DMS53 (cell line): ENCODE data around the gene PIAS4.

Source experiments
- DNase-seq: peaks from one replicate; lab custom pipeline; 2025; lab: John Stamatoyannopoulos, UW

PIAS4 gene

DNA sequence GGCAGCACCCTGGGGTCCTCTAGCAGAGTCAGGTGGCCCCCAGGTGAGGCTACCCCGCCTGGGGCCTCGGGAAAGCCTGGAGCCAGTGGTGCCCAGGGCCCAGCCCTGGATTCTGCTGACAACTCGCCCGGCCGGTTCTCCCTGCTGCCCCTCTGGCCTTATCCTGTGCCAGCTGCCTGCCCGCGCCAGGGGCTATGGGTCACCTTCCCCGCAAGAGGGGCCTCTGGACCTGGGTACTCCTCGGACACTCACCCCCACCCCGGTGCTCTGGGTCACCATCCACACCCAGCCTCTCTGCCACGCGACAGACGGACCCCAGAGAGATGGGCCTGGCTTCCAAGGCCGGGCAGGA lies 35.2 kb downstream of the PIAS4 start:
- DNase-seq = no peak

DNA sequence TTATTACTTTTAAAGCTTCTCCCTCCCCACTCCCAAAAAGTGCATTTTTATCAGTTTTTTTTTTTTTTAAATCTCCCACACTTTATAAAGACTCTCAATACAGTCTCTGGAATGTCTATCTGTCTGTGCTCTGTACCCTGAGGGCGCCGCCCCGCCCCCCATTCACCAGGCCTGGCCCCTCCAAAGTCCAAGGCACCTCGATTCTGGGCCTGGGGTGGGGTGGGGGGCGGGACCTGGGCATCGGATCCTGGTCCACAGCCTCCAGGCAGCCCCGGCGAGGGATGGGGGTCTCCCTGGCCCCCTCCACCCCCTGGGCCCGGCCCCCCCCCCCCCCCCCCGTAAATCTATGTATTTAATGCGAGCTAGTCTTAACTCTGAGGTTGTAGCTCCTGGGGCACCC lies 35.9 kb downstream of the PIAS4 start:
- no peak for DNase-seq

DNA sequence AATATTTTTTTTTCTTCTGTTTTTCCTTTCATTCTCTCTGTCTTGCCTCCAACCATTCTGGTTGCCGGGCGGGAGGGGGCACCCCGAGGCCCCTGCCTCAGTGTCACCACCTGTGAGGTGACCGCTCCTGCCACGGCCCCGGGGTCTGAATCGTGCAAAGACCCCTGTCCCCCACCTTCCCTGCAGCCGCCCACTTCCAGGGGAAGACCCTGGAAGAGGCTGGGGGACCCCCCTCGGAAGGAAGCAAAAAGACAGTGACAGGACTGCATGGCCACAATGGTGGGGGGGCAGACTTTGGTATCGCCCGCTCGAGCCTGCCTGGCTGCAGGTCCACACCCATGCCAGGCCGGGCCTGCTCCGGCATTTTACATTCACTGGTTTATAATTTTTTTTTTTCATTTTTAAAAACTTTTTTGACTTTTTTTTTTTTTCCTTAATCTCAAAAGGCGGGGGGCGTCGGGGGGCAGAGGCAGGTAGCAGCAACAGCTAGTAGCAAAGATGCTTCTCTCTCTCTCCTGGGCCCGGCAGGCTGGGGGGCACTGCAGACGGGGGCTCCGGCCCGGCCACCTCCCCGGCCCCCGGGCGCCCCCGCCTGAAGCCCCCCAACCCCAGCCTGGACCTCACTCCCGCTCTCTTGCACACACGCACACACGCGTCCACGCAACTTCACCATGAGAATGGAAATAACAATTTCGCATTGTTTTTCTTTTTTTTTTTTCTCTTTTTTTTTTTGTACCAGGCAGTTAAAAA lies 36.6 kb downstream of the PIAS4 start:
- no peak for DNase-seq

DNA sequence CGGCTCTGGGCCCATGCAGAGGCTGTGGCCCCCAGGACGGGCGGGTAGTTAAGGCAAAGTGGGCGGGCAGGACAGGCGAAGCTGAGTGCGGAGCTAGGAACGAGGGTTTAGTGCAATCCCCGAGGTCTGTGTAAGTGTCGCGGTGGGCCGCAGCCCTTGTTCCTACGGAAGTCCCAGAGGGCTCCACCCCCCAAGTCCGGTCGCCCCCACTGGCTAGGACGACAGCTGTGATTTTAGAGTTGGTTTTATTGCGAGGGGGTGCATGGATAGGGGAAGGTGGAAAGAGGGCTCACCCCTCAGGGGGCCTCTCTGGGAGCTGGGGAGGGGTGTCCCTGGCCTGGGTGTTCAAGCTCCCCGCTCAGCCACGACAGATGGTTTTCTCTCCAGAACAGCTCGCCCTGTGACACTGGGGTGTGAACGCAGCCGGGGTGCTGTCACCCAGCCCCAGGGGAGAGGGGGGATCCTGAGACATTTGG lies 37.5 kb downstream of the PIAS4 start:
- DNase-seq = no peak

DNA sequence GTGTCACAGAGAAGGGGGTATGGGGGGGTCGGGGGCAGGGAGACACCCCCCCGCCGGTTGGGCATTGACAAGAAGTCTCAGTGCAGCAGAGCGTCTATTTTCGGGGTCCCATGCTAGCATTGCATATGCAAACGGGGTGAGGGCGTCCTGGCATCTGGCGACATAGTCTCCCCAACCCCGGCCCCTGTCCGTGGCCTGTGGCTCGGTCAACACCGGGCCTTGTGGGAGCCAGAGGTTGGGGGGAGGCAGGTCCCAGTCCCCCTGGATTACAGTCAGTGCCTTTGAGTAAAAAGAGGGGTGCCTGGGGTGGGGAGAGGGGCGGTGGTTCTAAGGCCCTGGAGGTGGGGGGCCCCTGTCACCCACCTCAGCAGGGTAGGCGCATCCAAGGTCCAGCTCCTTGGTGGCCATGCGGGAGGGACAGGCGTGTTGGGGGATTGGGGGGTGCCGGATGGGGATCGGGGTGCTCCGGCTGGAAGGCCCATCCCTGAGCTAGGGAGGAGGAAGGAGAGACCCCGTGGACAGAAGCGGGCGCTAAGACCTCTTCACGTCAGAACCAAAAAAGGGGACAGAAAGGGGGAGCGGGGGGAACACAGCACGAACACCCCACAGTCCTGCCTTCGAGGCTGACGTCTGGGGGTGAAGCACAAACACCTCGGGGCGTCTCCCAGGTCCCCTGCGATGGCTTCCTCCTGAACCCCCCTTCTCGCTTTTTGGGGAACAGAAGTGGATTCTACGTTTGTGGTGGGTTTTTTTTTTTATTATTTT lies 38.2 kb downstream of the PIAS4 start:
- no peak for DNase-seq

DNA sequence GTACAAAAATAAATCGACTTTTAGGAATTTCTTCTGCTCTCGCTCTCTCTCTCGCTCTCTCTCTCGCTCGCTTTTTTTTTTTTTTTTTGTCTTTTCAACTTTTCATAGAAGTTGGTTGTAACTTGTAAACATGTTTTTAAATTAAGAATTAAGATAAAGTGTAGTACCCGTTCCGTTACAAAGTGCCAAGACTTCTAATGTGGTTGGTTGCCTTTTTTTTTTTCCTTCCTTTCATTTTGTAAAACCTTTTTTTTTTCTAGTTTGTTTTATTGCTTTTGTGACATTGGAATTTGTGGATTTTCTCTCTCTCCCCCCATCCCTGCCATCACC lies 38.8 kb downstream of the PIAS4 start:
- DNase-seq = no peak

DNA sequence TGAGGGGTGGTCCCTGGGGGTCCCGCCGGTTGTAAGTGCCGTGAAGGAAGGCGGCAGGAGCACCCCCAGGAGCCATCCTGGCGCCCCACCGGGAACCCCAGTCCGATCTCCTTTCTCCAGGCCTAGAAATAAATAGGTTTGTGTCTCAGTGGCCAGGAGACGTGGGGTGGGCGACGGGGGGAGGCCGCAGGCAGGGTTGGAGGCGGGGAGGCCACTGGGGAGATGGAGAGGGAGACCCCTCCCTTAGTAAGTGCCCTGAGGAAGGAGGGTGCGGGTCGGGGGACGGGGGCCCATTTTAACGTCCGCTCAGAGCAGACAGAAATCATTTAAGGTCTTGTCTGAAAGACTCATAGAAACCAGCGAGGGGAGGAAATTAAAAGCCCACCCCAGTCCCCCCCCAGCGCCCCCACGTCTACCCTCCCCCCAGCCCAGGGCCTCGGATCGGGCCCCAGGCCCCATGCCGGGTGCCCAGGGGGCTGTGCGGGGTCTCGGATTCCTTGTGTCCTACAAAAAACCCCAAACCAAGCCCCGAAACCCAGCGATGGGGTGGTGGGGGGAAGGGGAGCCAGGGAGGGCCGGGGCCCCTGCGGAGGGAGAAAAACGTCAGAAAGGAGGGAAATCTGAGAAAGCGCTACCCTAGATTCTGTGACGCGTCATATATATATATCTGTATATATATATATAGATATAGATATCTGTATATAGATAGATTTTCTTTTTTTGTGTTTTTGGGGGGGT lies 39.6 kb downstream of the PIAS4 start:
- DNase-seq = no peak

DNA sequence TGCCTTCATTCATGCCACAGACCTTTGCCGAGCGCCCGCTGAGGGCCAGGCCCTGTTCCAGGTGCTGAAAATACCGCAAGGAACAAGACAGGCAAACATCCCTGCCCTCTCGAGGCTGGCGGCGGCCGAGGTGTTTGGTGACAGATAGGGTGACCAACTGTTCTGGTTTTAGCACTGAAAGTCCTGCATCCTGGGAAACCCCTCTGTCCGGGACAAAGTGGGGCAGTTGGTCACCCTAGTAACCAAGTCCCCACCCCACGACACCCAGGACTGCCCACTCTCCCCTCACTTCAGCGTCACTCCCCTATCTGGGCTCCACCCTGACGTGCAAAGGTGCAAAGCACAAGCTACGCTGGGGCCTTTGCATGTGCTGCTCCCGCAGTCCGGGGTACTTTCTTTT lies 41.9 kb downstream of the PIAS4 start:
- peak; percentile 25 for DNase-seq

DNA sequence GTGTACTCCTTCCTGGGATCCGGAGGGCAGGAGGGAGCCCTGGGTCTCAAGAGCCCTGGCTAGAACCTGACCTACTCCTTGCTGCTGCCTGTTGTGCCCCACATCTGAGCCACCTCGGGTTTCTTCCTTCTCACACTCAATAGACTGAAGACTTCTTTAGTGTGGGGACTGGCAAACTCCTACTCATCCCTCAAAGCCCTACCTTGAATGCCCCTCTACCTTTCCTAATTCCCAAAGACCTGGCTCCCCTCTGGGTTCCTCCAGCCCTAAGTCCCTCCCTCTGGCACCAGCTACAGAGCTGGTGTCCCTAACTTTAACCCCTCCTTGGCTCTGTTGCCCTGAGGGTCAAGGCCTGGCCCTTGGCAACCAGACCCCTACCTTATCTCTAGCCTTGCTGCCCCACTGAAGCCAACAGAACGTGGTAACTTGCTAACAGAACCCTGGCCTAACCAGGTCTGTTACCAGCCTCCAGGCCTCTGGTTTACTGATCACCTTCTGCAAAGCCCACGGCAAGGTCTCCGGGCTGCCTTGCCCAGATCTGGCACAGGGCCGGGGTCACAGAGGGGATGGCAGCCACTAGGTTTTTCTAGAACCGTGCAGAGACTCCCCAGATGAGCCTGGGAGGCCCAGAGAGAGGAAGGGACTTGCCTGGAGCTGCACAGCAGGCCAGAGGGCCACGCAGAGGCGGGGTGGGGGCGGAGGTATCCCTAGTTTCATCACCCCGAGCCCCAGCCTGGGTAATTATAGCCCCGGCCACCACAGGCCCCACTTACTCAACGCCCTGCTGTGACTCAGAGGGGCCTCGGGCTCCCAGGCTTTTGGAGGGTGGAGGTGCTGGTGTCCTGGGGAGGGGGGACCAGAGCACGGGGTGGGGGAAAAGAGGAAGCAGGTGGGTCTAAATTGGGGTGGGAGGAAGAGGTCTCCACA lies 43.9 kb downstream of the PIAS4 start:
- DNase-seq = no peak

DNA sequence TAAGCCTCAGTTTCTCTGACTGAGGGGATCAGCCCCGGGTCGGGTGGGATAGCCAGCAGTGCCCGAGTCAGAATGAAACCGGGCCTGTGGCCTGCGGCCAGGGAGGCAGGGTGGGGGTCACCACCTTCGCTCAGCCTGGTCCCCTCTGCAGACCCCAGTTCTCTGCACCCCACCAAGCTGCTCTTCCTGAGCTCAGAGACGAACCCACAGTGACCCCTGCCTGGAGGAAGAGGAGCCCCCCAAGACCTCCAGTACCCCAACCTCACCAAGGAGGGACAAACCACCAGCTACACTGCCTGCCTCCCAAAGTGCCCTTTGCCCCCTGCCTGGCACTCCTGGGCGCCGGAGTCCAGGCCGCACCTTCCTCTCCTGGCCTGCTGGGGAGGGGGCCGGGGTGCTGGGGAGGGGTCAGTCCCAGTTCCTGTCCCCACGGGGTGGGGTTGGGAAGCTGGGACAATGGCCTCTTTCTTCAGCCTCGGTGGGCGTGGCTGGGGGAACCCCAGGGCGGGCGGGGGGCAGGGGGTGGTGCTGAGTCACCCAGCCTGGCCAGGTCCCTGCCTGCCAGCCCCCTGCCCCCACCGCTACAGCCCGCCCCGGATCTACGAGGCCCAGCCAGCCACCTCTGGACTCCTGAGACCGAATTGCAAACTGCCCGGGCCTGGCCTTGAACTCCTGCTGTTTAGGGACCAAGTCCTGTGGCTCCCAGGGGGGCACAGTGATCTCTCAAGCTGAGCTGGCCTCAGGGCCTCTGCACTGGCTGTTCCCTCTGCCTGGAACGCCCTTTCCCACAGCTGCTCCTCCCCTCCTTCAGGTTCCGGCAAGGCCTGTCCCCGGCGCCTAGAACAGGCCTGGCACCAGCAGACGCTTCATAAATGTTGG lies 44.8 kb downstream of the PIAS4 start:
- DNase-seq = no peak

DNA sequence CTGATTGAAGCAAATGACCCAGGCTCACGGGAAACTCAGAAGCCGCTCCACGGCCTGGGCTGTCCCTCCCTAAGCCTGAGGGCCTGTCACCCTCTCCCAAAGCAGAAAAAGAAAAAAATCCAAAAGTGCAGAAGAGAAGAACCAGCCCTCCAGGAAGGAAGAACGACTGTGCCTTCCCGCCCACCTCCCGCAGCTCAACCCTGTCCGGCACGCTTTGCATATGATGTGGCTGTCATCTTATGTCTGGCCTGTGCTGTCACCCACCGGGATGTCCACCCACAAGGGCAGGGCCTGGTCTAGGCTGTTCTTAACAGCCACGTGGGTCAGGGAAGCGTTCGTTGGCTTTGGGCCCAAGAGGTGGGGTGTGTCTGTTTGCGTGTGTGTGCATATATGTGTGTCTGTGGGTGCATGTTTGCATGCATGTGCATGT lies 45.5 kb downstream of the PIAS4 start:
- DNase-seq = no peak

DNA sequence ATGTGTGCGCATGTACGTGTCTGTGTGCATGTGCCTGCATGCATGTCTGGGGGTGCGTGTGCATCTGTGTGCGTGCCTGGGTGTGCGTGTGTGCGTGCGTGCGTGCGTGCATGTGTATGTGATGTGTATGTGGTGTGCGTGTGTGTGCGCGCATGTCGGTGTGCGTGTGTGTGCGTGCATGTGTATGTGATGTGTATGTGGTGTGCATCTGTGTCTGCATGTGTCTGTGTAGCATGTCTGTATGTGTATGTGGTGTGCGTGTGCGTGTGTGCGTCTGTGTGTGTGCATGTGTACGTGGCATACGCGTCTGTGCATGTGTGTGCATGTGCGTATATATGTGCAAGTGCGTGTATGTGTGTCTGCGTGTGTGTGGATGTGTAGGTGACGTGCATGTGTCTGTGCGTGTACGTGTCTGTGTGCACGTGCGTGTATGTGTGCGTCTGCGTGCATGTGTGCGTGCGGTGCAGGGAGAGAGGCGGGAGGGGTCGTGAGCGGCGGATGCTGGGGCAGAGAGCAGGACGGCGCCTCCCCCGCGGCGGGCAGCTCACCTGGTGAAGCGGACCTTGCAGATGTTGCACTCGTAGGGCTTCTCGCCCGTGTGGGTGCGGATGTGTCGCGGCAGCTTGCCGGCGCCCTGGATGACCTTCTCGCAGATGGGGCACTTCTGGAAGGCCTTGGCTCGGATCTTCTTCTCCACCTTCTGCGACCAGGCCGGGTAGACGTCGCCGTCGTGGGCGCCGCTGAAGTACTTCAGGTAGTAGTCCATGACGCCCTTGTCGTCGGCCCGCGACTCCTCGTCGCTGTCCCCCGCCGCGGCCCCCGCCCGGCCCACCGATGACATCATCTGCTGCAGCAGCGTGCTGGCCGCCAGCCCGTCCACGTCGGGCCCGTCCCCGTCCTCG lies 46.1 kb downstream of the PIAS4 start:
- DNase-seq = no peak

DNA sequence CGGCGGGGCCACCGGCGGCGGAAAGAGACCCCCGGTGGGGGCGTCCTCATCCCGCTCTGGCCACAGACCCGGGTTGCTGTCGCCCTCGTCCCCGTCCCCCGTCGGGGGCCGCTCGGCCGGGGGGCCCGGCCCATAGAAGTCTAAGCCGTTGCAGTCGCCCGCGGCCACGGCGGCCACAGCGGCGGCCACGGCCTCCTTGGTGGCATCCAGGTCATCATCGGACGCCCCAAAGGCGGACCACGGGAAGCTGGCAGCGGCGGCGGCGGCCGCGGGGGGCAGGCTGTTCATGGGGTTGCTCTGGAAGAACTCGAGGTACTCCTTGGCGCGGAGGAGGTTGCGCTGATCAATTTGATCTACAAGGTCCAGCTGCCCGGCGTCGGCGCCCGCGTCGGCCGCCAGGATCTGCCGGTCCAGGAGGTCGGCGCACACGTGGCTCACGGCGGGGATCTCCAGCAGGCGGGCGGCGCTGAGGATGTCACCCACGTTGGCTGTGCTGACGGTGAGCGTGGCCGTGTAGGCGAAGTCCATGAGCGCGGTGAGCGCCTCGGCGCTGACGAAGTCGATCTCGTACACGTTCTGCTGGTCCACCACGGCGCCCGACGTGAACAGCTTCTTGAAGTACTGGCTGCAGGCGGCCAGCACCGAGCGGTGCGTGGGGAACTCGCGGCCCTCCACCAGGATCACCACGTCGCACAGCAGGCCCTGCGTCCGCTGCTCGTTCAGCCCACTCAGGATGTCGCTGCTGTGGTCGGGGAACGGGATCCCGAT lies 47.1 kb downstream of the PIAS4 start:
- no peak for DNase-seq

DNA sequence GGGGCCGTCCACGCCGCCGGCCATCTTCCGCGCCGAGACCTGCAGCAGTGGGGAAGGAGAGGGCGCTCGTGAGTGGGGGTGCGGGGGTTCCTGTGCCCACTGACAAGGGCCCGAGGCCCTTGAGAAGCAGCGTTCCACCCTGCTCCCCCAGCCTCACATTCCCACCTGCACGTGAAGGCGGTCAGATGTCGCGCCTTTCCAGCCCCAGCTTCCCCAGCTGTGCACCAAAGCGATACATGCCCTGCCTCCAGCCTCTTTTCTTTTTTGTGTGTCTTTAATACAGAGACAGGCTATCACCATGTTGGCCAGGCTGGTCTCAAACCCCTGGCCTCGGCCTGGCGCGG lies 47.6 kb downstream of the PIAS4 start:
- DNase-seq = no peak

DNA sequence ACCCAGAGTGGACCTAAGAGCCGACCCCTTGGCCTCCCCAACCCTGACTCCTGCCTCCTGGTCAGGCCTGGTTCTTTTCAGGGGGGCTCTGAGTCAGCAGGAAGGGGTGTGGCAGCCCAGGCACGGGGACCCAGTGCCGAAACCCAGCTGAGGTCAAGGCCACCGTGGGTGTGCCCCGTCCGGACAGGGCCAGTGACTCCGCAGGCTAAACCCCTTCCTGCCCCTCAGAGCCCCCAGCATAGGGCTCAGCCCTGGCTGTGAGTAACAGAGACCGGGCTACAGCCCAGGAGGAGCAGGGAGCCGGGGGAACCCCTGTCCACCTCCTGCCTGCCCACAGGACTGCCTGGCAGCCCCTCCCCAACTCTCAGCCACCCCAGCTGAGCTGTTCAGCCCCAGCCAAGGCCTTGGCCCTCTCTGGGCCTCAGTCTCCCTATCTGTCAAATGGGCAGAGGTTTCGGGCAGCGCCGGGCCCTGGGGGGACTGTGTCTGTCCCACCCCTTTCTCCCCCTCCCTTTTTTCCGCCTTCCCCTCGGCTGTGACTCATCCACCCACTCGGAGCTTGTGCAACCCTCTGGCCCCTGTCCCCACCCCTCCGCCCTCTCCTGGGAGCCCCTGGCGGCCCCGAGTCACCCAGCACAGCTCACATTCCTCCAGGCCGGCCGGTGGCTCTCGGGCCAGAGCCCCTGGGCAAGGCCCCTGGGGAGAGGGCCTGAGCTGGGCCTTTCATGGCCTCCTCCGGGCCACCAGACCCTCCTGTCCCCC lies 50.6 kb downstream of the PIAS4 start:
- no peak for DNase-seq

DNA sequence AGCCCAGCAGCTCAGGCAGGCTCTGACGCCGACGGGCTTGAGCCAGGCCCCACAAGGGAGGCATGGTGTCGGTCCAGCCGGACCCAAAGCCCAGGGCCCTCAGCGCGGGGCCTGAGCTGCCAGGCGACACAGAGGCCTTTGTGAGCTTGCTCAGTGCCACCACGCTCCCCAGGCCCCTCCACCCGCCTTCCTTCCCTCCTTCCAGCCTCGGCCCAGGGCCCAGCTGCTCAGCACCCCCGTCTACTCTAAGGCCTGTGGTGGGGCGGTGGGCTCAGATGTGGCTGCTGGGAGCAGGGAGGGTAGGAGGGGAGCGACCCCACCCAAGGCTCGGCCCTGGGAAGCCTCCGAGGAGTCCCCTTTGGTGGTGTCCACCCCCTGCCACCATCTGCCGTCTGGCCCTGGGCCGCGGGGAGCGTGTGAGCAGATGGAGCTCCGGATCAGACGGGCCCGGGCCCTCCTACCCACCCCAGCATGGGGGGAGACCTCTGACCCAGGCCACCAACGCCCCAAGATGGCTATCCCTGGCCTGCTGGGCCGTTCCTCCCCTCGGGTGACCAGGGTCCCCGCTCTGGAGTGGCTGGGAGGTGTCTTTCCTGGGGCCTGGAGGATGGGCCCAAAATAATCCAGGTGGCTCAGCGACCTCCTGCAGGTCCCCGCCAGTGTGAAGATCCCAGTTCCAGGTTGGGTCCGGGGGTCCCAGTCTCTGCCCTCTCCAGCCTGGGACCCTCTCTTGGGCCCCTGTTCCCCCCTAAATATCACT lies 51.3 kb downstream of the PIAS4 start:
- no peak for DNase-seq

DNA sequence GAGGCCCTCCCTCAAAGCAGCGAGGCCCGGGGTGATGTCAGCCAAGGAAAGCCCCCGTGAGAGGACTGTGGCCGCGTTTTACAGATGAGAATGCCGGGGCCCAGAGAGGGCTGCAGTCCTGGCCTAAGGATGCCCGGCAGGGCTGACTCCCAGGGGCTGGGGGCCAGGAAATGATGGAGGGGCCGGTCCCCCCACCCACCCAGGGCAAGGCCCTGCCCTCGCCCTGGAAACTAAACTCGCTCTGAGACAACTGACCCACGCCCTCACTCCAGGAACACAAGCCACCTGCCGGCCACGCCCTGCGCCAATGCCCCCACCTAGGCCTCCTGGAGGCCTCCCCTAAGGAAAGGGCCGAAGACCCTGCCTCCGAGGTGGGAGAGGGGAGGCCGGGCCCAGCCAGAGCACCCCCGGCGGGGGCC lies 51.9 kb downstream of the PIAS4 start:
- no peak for DNase-seq
